Activated CD4-positive, alpha-beta T cell treated with anti-CD3 and anti-CD28 coated beads for 4 hours (primary cell): ENCODE data around the gene DGKB.
"Not testable (repeated sequence)": the region's sequence is repeated elsewhere in the genome, so short reads cannot be mapped to it uniquely, and the experiment has no call there.

Experiments
- DNase-seq, 2 donors: peaks; one replicate each; pipeline ENCODE4 v3.0.0-alpha.2; 2020

DGKB gene

GRCh38 chr7:14368285-14368684 is 534.3 kb downstream of the DGKB start:
- DNase-seq, result no peak

GRCh38 chr7:14351167-14351566 is 551.4 kb downstream of the DGKB start:
- DNase-seq, result no peak

GRCh38 chr7:14341200-14341775 is 561.3 kb downstream of the DGKB start:
- DNase-seq, result no peak

- no peak for DNase-seq
Measured at GRCh38 chr7:14340393-14341074, 562.0 kb downstream of the DGKB start.

GRCh38 chr7:14339861-14340260 is 562.7 kb downstream of the DGKB start:
- no peak for DNase-seq

- DNase-seq, result no peak
Measured at GRCh38 chr7:14336256-14336655, 566.3 kb downstream of the DGKB start.

GRCh38 chr7:14332155-14332554 is 570.4 kb downstream of the DGKB start:
- DNase-seq, result no peak

GRCh38 chr7:14324767-14325166 is 577.8 kb downstream of the DGKB start:
- no peak for DNase-seq

GRCh38 chr7:14322724-14323123 is 579.8 kb downstream of the DGKB start:
- no peak for DNase-seq

- no peak for DNase-seq
Measured at GRCh38 chr7:14321947-14322346, 580.6 kb downstream of the DGKB start.

GRCh38 chr7:14309432-14309831 is 593.1 kb downstream of the DGKB start:
- no peak for DNase-seq

GRCh38 chr7:14305233-14305866 is 597.2 kb downstream of the DGKB start:
- DNase-seq, result no peak

GRCh38 chr7:14303536-14303935 is 599.0 kb downstream of the DGKB start:
- no peak for DNase-seq

GRCh38 chr7:14294637-14295036 is 607.9 kb downstream of the DGKB start:
- no peak for DNase-seq

GRCh38 chr7:14293434-14293833 is 609.1 kb downstream of the DGKB start:
- no peak for DNase-seq

GRCh38 chr7:14292737-14293136 is 609.8 kb downstream of the DGKB start:
- no peak for DNase-seq

GRCh38 chr7:14289957-14290356 is 612.6 kb downstream of the DGKB start:
- DNase-seq, result no peak

- DNase-seq, result no peak
Measured at GRCh38 chr7:14288701-14289100, 613.9 kb downstream of the DGKB start.

GRCh38 chr7:14287398-14287797 is 615.2 kb downstream of the DGKB start:
- no peak for DNase-seq

GRCh38 chr7:14286036-14286435 is 616.5 kb downstream of the DGKB start:
- no peak for DNase-seq

- DNase-seq, result not testable (repeated sequence)
Measured at GRCh38 chr7:14279065-14279871, 623.3 kb downstream of the DGKB start.

- DNase-seq, result no peak
Measured at GRCh38 chr7:14275356-14275755, 627.2 kb downstream of the DGKB start.

- no peak for DNase-seq
Measured at GRCh38 chr7:14271441-14271840, 631.1 kb downstream of the DGKB start.

- no peak for DNase-seq
Measured at GRCh38 chr7:14270099-14270498, 632.5 kb downstream of the DGKB start.
